K562 (cell line): ENCODE data around the gene YBX2. TPM values are rescaled to one million over a fixed set of nuclear protein-coding genes. Genes with fewer than 3 reads are reported as not detected.

Experiments
- ATAC-seq: fragments of 200-7000 bp; cut with Tn5 transposase; 3 replicates; pipeline ENCODE4 v1.9.1; 2020; ENCODE audit warnings: moderate library complexity
- BruUV-seq: library from RNA; stranded (reverse); fragments of 400-500 nt; replicated peaks from 2 replicates; lab custom pipeline; 2021; lab: Mats Ljungman, UMichigan
- CTCF ChIA-PET: fragments of 300-600 bp; formaldehyde crosslinking; extraction: SDS; loops from one replicate; lab custom pipeline; 2021; ENCODE audit warnings: low intra/inter-chr PET ratio; lab: Yijun Ruan, JAX
- POLR2A ChIA-PET: fragments of 300-600, 350-650 bp; sonication (Branson Sonifier 250); formaldehyde crosslinking; extraction: SDS; loops from one replicate; lab custom pipeline; 2021; ENCODE audit warnings: antibody characterized with exemption, inconsistent platforms; lab: Yijun Ruan, JAX
- DNase-seq, 4 experiments: peaks; one replicate each; pipeline versions ENCODE4 v3.0.0 to v3.0.0-alpha.2; 2011 to 2018; ENCODE audit warnings: low spot score in 3 of 4, mixed read lengths in 3 of 4; ENCODE audit errors: extremely low read depth in 1 of 4
- FAIRE-seq: peaks from 2 replicates; lab custom pipeline; 2011; peaks lifted over from hg19 to GRCh38; lab: Jason Lieb, UNC
- H2AFZ ChIP-seq: 2 replicates; pipeline ENCODE4 v1.6.0; 2011; ENCODE audit warnings: low read depth, low read length, control low read depth, inconsistent platforms
- H3K27ac ChIP-seq: fragments of 200-600 bp; 3 replicates; pipeline ENCODE4 v1.8.0; 2011; ENCODE audit warnings: low read depth, mild to moderate bottlenecking, control low read depth, inconsistent platforms, low read length, moderate library complexity, mixed read lengths; ENCODE audit errors: extremely low read depth
- H3K27me3 ChIP-seq, 2 experiments: fragments of 300-600 bp in 1 of 2; 2 replicates in 1 of 2; 3 replicates in 1 of 2; pipeline versions ENCODE4 v1.6.0 to v1.8.0; 2011; ENCODE audit warnings: inconsistent platforms in 2 of 2, low read length in 2 of 2, mild to moderate bottlenecking in 1 of 2, mixed read lengths in 1 of 2, moderate library complexity in 1 of 2; ENCODE audit not compliant: control insufficient read depth in 2 of 2, insufficient read depth in 2 of 2
- H3K36me3 ChIP-seq: fragments of 300-600 bp; 3 replicates; pipeline ENCODE4 v1.8.0; 2011; ENCODE audit warnings: mild to moderate bottlenecking, low read length, inconsistent platforms; ENCODE audit not compliant: control insufficient read depth, insufficient read depth
- H3K4me1 ChIP-seq, 2 experiments: fragments of 200-600 bp in 1 of 2; replicated peaks in 1 of 2; 2 replicates in 1 of 2; 3 replicates in 1 of 2; pipeline versions ENCODE4 v1.5.1 to v1.8.0; 2011; ENCODE audit warnings: inconsistent platforms in 2 of 2, low read length in 2 of 2, mild to moderate bottlenecking in 1 of 2, mixed read lengths in 1 of 2, moderate library complexity in 1 of 2; ENCODE audit not compliant: control insufficient read depth in 2 of 2, insufficient read depth in 2 of 2
- H3K4me2 ChIP-seq: 2 replicates; pipeline ENCODE4 v1.6.1; 2011; ENCODE audit warnings: low read length, control low read depth, inconsistent platforms, mixed read lengths; ENCODE audit not compliant: insufficient read depth
- H3K4me3 ChIP-seq: fragments of 200-600 bp; sonication (generic), shearing (Covaris generic); 2 replicates; pipeline ENCODE4 v1.5.1; 2016; ENCODE audit warnings: control low read depth, inconsistent platforms
- H3K79me2 ChIP-seq: fragments of 200-600 bp; 3 replicates; pipeline ENCODE4 v1.8.0; 2011; ENCODE audit warnings: low read length, inconsistent platforms; ENCODE audit not compliant: control insufficient read depth, insufficient read depth
- H3K9ac ChIP-seq, 2 experiments: 2 replicates each; pipeline versions ENCODE4 v1.6.0 to v1.6.1; 2011; ENCODE audit warnings: low read depth in 2 of 2, low read length in 2 of 2, control low read depth in 1 of 2, inconsistent platforms in 1 of 2, mild to moderate bottlenecking in 1 of 2, mixed read lengths in 1 of 2; ENCODE audit not compliant: insufficient read depth in 1 of 2
- H3K9me1 ChIP-seq: one replicate; pipeline ENCODE4 v1.6.0; 2011; ENCODE audit warnings: inconsistent platforms, mild to moderate bottlenecking, low read length, moderate library complexity; ENCODE audit not compliant: control insufficient read depth, insufficient read depth
- H3K9me3 ChIP-seq: replicated peaks from 2 replicates; pipeline ENCODE4 v1.5.1; 2011; ENCODE audit warnings: low read depth, low read length, inconsistent platforms; ENCODE audit not compliant: control insufficient read depth, insufficient read depth
- H4K20me1 ChIP-seq: replicated peaks from 2 replicates; pipeline ENCODE4 v1.6.1; 2011; ENCODE audit warnings: low read length, inconsistent platforms, mixed read lengths; ENCODE audit not compliant: control insufficient read depth, insufficient read depth
- EGR1 ChIP-seq: fragments of 450-650 bp; conservative IDR thresholded peaks from 2 replicates; pipeline ENCODE4 v1.6.1; 2017; ENCODE audit warnings: mild to moderate bottlenecking
- JUND ChIP-seq, 2 experiments: IDR thresholded peaks; 2 replicates in 1 of 2; 3 replicates in 1 of 2; pipeline ENCODE4 v1.6.1; 2011; ENCODE audit warnings: borderline replicate concordance in 2 of 2, low read depth in 2 of 2, low read length in 2 of 2, improper control_type of control experiment in 1 of 2, missing biosample characterization in 1 of 2, missing genetic modification characterization in 1 of 2, missing genetic modification reagents in 1 of 2
- WGBS: fragments of 100-300 bp; shearing (Covaris generic); methylation state at CpG from one replicate; pipeline ENCODE4 v1.1.6; 2016; ENCODE audit warnings: low coverage, mixed read lengths; ENCODE audit not compliant: insufficient coverage; ENCODE audit errors: missing lambda C conversion rate; 5-methylcytosine and 5-hydroxymethylcytosine counted together
- in situ Hi-C: fragments of 300-500 bp; cut with MboI; formaldehyde crosslinking; loops from 4 replicates; pipeline ENCODE4 v1.15.0; 2018; ENCODE audit warnings: inconsistent platforms, mixed read lengths
- intact Hi-C: fragments of 100-400 bp; cut with micrococcal nuclease; formaldehyde crosslinking; loops from 2 replicates; pipeline ENCODE4 v1.14.2; 2022
- polyA plus RNA-seq, 8 experiments: library from polyadenylated mRNA; depleted of rRNA in 4 of 8; stranded (reverse) in 5 of 8; unstranded in 3 of 8; fragments of >200 nt; fragmentation: Nextera tagmentation in 2 of 8; fragmentation: Illumina TruSeq in 1 of 8; extraction: Ambion mirVana in 2 of 8; extraction: Trizol in 1 of 8; gene quantifications; 2 replicates each; pipeline versions ENCODE4 v1.2.1 to v1.2.3, GENCODE V29; 2011 to 2014; ENCODE audit warnings: inconsistent platforms in 1 of 8, missing spikeins in 1 of 8
- total RNA-seq, 7 experiments: library from RNA; depleted of rRNA in 6 of 7; stranded (reverse); fragments of >200 nt in 6 of 7; fragmentation: Illumina TruSeq in 2 of 7; extraction: Trizol in 2 of 7; gene quantifications; 2 replicates each; pipeline versions ENCODE4 v1.2.1 to v1.2.3, GENCODE V29; 2011 to 2021; ENCODE audit warnings: low replicate concordance in 1 of 7
- TF ChIP-seq, protein P1 (sequence below): IDR thresholded peaks from 2 replicates; pipeline ENCODE4 v1.6.1; 2011; ENCODE audit warnings: borderline replicate concordance, low read depth, mild to moderate bottlenecking, moderate library complexity, low read length; ENCODE audit not compliant: insufficient read depth, poor library complexity, severe bottlenecking

YBX2 gene
- total and polyA plus RNA-seq, 9 of the 15 experiments (the other 6 are each of a cell fraction or from before 2014, with no cell fraction given): 0.03 to 0.59 (median 0.27) TPM; not detected in 6

DNA sequence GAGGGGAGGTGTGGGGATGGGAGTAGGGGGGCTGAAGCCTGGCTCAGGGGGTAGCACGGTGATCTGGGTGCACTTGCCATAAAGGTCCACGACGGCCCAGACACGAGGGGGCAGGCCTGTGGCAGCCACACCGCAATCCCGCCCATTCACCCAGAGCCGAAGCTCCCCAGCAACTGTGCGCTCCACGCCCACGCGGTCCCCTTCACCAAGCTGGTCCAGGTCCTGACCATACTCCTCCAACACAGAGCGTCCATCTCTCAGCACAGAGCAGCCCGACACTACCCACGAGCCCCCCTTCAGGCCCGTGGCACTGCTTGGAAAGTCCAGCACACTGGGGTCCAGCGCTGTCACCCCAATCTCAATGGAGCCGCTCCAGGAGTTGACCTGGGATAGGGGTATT, 33.1 kb upstream of the YBX2 start:
- ATAC-seq (no peak), DNase-seq (no peak), FAIRE-seq (no peak)
- ChIA-PET CTCF (no interaction called here), POLR2A (no interaction called here)
- H3K4me2 ChIP-seq: peak overlapping the region; percentile 93; the same call in 1 of the 2 replicates
- H3K9ac ChIP-seq: peak overlapping the region in 1 of 2 experiments; percentile 78; a peak in 2 of 4 replicates
- peaks cover 16% of the 10 kb centered on the region for H3K79me2 ChIP-seq
- no peak overlapping the region for H3K27ac ChIP-seq
- peak; percentile 36 for TF ChIP-seq EGR1
- TF ChIP-seq JUND (IDR thresholded peaks at IDR 0.05; ENCODE audit: borderline replicate concordance, low read depth, low read length): no peak
- TF ChIP-seq JUND (tag; IDR thresholded peaks at IDR 0.05; ENCODE audit: borderline replicate concordance, low read depth, low read length): no peak
- TF ChIP-seq, protein P1, sequence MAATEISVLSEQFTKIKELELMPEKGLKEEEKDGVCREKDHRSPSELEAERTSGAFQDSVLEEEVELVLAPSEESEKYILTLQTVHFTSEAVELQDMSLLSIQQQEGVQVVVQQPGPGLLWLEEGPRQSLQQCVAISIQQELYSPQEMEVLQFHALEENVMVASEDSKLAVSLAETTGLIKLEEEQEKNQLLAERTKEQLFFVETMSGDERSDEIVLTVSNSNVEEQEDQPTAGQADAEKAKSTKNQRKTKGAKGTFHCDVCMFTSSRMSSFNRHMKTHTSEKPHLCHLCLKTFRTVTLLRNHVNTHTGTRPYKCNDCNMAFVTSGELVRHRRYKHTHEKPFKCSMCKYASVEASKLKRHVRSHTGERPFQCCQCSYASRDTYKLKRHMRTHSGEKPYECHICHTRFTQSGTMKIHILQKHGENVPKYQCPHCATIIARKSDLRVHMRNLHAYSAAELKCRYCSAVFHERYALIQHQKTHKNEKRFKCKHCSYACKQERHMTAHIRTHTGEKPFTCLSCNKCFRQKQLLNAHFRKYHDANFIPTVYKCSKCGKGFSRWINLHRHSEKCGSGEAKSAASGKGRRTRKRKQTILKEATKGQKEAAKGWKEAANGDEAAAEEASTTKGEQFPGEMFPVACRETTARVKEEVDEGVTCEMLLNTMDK: no peak
- intact Hi-C loops: no loop called here
- peak overlapping the region; percentile 78; the same call in 1 of the 2 replicates for H3K4me3 ChIP-seq
- H3K9me3 ChIP-seq: no peaks in the 10 kb centered on the region
- H3K36me3 ChIP-seq: peaks cover 41% of the 10 kb centered on the region; the same call in 2 of the 3 replicates
- no peaks in the 10 kb centered on the region for H3K9me1 ChIP-seq
- 92% methylated on average over 7 of the region's 17 CpGs for WGBS
- H2AFZ ChIP-seq: no peak overlapping the region
- peaks cover 11 to 42% of the 10 kb centered on the region in 2 experiments for H3K4me1 ChIP-seq
- in situ Hi-C loops: no loop called here
- BruUV-seq: no TSS peak
- no peaks in the 10 kb centered on the region for H3K27me3 ChIP-seq
- no peaks in the 10 kb centered on the region for H4K20me1 ChIP-seq
